OCI-LY7 (cell line): Measurements from ENCODE around the gene KAT7.

Experiments
- CTCF ChIP-seq: fragments of 200-600 bp; sonication (generic); conservative IDR thresholded peaks from 2 replicates; pipeline ENCODE4 v1.5.1; 2014; ENCODE audit warnings: mild to moderate bottlenecking, antibody characterized with exemption, low read length, moderate library complexity, mixed read lengths
- EZH2phosphoT487 ChIP-seq: fragments of 200-600 bp; sonication (generic); IDR thresholded peaks from 2 replicates; pipeline ENCODE4 v1.6.1; 2018; ENCODE audit warnings: low read depth, borderline replicate concordance, mild to moderate bottlenecking, mixed run types, antibody characterized with exemption, low read length, moderate library complexity, mixed read lengths

- TF ChIP-seq CTCF (no peak), EZH2phosphoT487 (no peak)
Measured at GRCh38 chr17:49832840-49833599, 44.5 kb downstream of the KAT7 start.
